Prostate gland (tissue), 2 donors: Measurements from ENCODE around the gene ROBO1.

Source experiments
- CTCF ChIP-seq, 4 experiments: fragments of 200-600 bp in 2 of 4; fragments of 450-650 bp in 2 of 4; sonication (generic) in 2 of 4; IDR thresholded peaks; 1 replicate in 3 of 4; 2 replicates in 1 of 4; pipeline ENCODE4 v1.5.1; 2016 to 2019; ENCODE audit warnings: antibody characterized with exemption in 4 of 4, mild to moderate bottlenecking in 2 of 4, moderate library complexity in 2 of 4
- POLR2A ChIP-seq: fragments of 450-650 bp; IDR thresholded peaks from one replicate; pipeline ENCODE4 v1.6.1; 2016; ENCODE audit warnings: antibody characterized with exemption, mild to moderate bottlenecking
- POLR2AphosphoS5 ChIP-seq: sonication (generic); formaldehyde crosslinking; IDR thresholded peaks from one replicate; pipeline ENCODE4 v1.6.1; 2017; ENCODE audit warnings: antibody characterized with exemption

- no peak for TF ChIP-seq CTCF (IDR thresholded peaks at IDR 0.05)
- peak; percentile 80 for TF ChIP-seq POLR2AphosphoS5
- TF ChIP-seq POLR2A: no peak
Measured at GRCh38 chr3:79358327-79358726, 409.5 kb downstream of the ROBO1 start.
